Measurements from ENCODE around the gene KCNK10.

The KCNK10 gene

DNA sequence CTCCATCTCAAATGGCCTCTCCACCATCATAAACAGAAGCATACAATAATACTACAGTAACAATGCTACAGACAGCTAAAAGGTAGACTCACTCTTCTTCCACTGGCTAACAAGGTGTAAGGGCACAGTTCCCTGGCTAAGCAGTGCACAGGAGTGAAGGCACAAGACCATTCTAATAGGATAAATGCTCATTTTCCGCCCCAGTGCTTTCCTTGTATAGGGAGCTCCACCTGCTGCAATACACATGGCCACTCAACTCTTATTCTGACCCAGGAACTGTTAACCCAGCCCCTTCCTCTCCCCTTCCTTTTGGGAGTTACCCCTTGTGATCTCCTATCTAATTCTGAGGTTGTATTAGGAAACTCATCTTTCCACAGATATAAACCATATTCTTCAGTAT lies 124.6 kb downstream of the KCNK10 start:
- Histone ChIP-seq H3K4me3 (replicated peaks; ENCODE audit: insufficient read depth, low read length) (no peak overlapping the region), H3K27ac (replicated peaks) (no peak overlapping the region), H3K27me3 (ENCODE audit: insufficient read depth, poor library complexity, severe bottlenecking) (no peaks in the 10 kb centered on the region)
- TF ChIP-seq, protein P1, sequence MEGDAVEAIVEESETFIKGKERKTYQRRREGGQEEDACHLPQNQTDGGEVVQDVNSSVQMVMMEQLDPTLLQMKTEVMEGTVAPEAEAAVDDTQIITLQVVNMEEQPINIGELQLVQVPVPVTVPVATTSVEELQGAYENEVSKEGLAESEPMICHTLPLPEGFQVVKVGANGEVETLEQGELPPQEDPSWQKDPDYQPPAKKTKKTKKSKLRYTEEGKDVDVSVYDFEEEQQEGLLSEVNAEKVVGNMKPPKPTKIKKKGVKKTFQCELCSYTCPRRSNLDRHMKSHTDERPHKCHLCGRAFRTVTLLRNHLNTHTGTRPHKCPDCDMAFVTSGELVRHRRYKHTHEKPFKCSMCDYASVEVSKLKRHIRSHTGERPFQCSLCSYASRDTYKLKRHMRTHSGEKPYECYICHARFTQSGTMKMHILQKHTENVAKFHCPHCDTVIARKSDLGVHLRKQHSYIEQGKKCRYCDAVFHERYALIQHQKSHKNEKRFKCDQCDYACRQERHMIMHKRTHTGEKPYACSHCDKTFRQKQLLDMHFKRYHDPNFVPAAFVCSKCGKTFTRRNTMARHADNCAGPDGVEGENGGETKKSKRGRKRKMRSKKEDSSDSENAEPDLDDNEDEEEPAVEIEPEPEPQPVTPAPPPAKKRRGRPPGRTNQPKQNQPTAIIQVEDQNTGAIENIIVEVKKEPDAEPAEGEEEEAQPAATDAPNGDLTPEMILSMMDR (IDR thresholded peaks at IDR 0.05; ENCODE audit: insufficient read depth, low read length), result no peak
- TF ChIP-seq SPI1 (IDR thresholded peaks at IDR 0.05; ENCODE audit: borderline replicate concordance, low read depth) (no peak), POLR2AphosphoS5 (IDR thresholded peaks at IDR 0.05; ENCODE audit: low read depth) (no peak), GABPA (IDR thresholded peaks at IDR 0.05; ENCODE audit: low read depth) (no peak)
- TF ChIP-seq, protein P2, sequence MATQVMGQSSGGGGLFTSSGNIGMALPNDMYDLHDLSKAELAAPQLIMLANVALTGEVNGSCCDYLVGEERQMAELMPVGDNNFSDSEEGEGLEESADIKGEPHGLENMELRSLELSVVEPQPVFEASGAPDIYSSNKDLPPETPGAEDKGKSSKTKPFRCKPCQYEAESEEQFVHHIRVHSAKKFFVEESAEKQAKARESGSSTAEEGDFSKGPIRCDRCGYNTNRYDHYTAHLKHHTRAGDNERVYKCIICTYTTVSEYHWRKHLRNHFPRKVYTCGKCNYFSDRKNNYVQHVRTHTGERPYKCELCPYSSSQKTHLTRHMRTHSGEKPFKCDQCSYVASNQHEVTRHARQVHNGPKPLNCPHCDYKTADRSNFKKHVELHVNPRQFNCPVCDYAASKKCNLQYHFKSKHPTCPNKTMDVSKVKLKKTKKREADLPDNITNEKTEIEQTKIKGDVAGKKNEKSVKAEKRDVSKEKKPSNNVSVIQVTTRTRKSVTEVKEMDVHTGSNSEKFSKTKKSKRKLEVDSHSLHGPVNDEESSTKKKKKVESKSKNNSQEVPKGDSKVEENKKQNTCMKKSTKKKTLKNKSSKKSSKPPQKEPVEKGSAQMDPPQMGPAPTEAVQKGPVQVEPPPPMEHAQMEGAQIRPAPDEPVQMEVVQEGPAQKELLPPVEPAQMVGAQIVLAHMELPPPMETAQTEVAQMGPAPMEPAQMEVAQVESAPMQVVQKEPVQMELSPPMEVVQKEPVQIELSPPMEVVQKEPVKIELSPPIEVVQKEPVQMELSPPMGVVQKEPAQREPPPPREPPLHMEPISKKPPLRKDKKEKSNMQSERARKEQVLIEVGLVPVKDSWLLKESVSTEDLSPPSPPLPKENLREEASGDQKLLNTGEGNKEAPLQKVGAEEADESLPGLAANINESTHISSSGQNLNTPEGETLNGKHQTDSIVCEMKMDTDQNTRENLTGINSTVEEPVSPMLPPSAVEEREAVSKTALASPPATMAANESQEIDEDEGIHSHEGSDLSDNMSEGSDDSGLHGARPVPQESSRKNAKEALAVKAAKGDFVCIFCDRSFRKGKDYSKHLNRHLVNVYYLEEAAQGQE (IDR thresholded peaks at IDR 0.05; ENCODE audit: insufficient replicate concordance, low read depth), result no peak
- DNase-seq (ENCODE audit: low read depth in 1 of 2, low spot score in 1 of 2), result no peak

DNA sequence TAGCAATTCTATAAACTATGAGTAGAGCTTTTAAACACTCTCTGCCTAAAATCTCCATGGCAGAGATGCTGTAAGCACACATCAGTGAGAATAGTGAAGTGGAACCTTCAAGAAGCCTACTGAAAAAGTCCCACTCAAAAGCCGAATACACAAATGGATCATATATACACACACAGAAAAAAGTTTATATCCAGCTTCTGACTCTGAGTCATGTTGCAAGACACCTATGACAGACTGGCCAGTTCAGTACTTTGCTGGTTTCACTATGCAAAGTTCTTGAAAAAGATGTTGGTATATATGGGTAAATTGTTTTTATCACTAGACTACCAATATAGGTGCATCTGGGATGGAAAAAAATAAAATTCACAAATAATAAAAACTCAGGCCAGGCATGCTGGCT lies 126.1 kb downstream of the KCNK10 start:
- no peak for TF ChIP-seq POLR2AphosphoS5 (IDR thresholded peaks at IDR 0.05; ENCODE audit: low read depth)
- TF ChIP-seq, protein P2 (IDR thresholded peaks at IDR 0.05; ENCODE audit: insufficient replicate concordance, low read depth), result no peak
- TF ChIP-seq, protein P1 (IDR thresholded peaks at IDR 0.05; ENCODE audit: insufficient read depth, low read length), result no peak
- no peak for TF ChIP-seq GABPA (IDR thresholded peaks at IDR 0.05; ENCODE audit: low read depth)
- TF ChIP-seq SPI1 (IDR thresholded peaks at IDR 0.05; ENCODE audit: borderline replicate concordance, low read depth), result no peak
- Histone ChIP-seq H3K27ac (replicated peaks) (no peak overlapping the region), H3K27me3 (ENCODE audit: insufficient read depth, poor library complexity, severe bottlenecking) (no peaks in the 10 kb centered on the region), H3K4me3 (replicated peaks; ENCODE audit: insufficient read depth, low read length) (no peak overlapping the region)
- no peak for DNase-seq (ENCODE audit: low read depth in 1 of 2, low spot score in 1 of 2)

DNA sequence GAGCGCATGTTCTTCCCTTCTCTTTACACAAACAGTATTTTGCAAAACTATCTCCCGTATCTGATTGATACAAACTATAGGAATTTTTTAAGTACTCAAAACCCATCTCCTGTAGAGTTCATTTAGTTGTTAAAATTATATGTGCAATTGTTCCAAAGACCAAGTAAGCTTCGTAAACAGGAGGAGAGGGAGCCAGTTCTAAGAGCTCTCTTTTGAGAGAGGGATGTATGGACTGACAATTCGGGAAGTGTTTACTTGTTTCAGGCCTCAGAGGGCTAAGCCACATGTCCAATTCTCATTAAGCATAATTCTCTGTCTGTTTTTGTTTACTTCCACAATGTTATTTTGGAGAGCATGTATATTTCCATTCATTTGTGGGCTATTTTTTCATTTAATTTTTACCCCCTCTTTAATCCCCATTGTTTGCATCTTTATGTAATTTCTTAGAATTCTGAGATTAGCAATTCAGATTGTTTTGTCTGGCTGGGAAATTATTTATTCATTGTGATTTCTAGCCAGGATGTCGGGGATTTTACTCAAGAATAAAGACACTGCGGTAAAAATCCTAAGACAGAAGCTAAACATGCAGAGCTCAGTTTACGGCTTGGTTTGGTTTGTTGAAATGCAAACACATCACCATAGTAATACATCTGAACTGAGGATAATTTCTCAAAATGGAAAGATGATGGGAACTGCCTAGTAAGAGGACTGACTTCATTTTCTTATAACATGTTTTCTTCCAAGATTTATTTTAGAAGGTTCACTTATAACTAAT lies 126.8 kb downstream of the KCNK10 start:
- H3K4me3 ChIP-seq (replicated peaks; ENCODE audit: insufficient read depth, low read length), result no peak overlapping the region
- no peak overlapping the region for H3K27ac ChIP-seq (replicated peaks)
- no peak for TF ChIP-seq SPI1 (IDR thresholded peaks at IDR 0.05; ENCODE audit: borderline replicate concordance, low read depth)
- TF ChIP-seq POLR2AphosphoS5 (IDR thresholded peaks at IDR 0.05; ENCODE audit: low read depth), result no peak
- TF ChIP-seq, protein P2 (IDR thresholded peaks at IDR 0.05; ENCODE audit: insufficient replicate concordance, low read depth), result no peak
- TF ChIP-seq GABPA (IDR thresholded peaks at IDR 0.05; ENCODE audit: low read depth), result no peak
- TF ChIP-seq, protein P1 (IDR thresholded peaks at IDR 0.05; ENCODE audit: insufficient read depth, low read length), result no peak
- no peak for DNase-seq (ENCODE audit: low read depth in 1 of 2, low spot score in 1 of 2)
- H3K27me3 ChIP-seq (ENCODE audit: insufficient read depth, poor library complexity, severe bottlenecking), result no peaks in the 10 kb centered on the region

Data from HL-60 (cell line).